NCI-H1417 (cell line): ENCODE measurements around the gene LRBA.

ENCODE experiments used
- DNase-seq, 3 experiments: peaks; one replicate each; lab custom pipeline; 2025; lab: John Stamatoyannopoulos, UW

Gene LRBA

DNA sequence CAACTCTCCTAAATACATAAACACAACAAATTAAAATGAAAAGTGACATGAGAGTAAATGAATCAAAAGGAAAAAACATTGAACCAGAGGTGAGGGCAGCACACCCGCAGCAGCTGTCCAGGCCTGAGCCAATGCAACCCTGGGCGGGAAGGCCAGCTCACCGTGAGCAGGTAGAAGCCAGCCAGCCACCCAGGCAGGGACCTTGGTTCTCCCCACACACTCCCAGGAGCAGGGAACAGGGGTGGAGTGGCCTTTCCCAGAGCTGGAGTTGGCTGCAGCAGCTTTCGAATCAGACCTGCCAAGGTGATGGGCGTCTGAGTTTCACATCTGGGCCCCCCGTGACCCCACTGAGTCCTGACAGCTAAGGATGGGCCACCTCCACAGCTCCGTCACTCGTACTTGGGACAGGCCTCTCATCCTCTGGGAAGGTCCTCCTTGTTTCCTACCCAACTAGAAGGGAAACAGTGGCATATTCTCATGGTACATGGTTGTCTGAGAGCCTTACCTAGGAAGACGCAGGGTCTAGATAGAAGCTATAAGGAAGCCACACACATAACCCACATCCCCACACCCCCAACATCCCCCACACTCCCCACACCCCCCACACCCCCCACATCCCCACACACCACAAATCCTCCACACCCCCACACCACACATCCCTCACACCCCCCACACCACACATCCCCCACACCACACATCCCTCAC lies 764.6 kb downstream of the LRBA start:
- no peak for DNase-seq

- DNase-seq: peak in 1 of 3 experiments; percentile 1
These were observed 766.9 kb downstream of the LRBA start for GRCh38 chr4:150248181-150248580.

- no peak for DNase-seq
These were observed 767.9 kb downstream of the LRBA start for GRCh38 chr4:150247184-150247583.

DNA sequence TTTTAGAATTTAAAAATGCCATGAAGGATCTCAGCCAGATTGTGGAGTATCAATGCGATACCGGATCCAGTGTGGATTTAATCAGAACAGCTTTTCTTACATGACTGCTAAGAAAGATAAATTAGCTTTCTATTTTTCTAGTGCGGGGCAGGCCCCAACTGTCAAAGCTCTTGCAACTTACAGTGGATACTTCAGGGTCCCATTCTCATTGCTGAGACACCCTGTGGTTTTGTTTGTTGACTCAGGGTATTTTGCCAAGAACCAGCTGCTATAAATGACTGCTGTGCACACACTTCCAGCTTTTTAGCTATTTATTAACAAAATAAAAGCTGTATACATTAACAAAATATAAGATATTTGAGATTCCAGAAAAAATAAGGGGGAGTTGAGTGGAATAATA lies 770.5 kb downstream of the LRBA start:
- peak; percentile 60 to 91 (median 69) for DNase-seq

GRCh38 chr4:150243932-150244331 lies 771.2 kb downstream of the LRBA start:
- peak in 1 of 3 experiments; percentile 44 for DNase-seq

DNA sequence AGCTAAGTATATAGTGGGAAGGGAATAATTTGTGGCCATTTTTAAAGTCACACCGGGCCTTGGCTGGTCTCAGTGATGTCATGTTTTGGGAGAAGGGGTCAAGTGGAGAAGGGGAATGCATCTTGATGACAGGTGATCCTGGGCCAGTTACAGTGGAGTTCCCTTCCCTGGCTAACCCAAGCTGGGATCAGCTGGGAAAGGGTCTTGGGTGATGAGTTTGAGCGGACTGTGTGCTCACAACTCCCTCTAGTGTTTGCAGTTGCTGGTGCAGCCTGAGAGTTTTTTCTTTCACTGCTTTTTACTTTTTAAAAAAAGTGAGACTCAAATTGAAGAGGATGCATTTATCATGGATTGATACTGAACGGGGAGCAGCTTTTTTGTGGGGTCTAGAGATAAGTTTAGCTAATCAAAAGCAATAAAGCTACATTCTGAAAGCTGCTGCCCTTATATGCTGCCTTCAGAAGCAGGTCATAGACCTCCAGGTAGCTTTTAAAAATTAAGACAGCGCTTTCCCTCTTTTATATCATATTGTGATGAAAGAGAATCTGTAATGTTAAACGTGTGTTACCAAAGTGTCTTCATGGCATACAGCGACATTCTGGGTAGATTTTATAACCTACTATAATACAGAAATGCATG lies 772.1 kb downstream of the LRBA start:
- peak; percentile 14 to 63 (median 18) for DNase-seq

GRCh38 chr4:150240011-150240410 lies 775.1 kb downstream of the LRBA start:
- DNase-seq: no peak

DNA sequence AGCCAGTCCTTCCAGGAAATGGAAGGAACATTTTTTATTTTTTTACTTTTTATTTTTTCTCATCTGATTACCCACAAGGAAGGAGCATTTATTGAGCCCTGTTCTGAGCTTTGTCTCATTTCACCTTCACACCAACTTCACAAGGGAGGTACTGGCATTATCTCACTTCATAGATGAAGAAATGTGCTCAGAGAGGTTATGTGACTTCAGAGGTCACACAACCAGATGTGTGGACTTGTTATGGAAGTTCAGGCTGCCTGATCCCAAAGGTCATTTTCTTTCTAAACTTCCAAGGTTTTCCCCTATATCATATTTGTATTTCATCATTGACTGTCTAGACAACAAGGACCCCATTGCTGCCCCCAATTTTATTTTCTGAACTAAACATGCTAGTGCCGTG lies 776.5 kb downstream of the LRBA start:
- no peak for DNase-seq

- no peak for DNase-seq
These were observed 777.8 kb downstream of the LRBA start for GRCh38 chr4:150237110-150237872.

- DNase-seq: no peak
These were observed 778.5 kb downstream of the LRBA start for GRCh38 chr4:150236626-150237025.

DNA sequence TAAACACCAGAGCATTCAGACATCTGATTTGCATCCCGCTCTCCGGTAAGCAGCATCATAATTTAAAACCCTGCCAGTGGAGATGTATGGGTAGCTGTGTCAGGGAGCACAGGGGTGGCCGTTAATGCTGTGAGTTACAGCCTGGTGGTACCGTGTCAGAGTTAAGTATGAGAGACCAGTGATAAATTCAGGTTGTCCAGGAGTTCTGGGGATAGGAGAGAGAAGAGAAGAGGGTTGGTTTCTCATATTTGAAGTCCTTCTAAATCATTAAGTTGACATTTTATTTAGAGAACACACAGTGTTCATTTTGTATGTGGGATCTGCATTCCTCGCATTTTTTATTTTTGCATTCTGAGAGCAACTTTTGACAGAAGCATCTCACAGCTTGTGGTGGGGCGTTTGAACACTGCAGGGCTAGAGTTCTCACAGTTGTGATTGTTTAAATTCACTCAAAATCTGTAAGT lies 779.2 kb downstream of the LRBA start:
- no peak for DNase-seq

GRCh38 chr4:150235317-150235716 lies 779.8 kb downstream of the LRBA start:
- no peak for DNase-seq

DNA sequence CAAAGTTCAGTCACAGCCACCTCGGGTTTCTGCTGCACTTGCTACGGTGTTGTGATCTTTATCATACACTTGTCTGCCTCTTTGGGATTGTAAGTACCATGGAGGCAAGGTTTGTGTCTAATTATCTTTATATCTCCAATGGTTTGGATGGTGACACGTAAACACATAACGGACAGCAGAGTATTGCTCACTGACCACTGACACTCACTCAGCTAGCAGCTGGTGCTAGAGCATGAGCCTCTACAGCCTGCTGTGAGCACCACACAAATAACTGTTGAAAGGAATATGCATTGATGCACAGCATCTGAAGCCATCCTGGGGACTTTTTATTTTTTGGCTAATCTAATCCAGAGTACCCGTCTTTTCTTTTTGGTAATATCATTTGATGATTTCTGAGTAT lies 780.8 kb downstream of the LRBA start:
- DNase-seq: no peak

- DNase-seq: peak in 1 of 3 experiments; percentile 30
These were observed 783.1 kb downstream of the LRBA start for GRCh38 chr4:150232029-150232428.

DNA sequence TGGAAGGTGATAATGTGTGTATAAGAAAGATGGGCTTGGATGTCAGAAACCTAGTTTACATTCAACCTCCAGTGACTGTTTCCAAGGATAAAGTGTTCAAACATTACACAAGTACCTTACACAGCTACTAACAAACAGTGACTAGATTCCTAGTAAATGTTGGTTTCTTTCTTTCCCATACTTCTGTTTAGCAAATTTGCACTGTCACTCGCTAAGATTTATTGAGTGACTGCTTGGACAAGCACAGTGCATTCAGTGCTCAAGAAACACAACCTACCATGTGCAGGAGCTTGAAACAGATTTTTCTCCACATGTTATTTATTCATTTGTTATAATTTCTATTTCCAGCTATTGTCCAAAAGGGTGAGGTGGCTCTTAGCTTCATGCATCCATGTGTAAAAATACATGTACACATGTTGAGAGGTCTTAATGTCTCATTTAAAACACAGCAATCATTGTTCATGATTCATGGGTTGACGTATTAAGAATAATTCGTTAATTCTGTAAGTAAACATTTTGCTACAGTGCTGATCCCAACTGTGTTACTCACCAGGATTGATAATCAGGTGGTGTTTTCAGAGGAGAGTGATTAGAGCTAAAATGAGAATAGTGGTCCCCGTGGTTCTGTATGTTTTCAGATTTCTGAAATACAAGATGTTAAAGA lies 783.8 kb downstream of the LRBA start:
- DNase-seq: peak in 1 of 3 experiments; percentile 21

DNA sequence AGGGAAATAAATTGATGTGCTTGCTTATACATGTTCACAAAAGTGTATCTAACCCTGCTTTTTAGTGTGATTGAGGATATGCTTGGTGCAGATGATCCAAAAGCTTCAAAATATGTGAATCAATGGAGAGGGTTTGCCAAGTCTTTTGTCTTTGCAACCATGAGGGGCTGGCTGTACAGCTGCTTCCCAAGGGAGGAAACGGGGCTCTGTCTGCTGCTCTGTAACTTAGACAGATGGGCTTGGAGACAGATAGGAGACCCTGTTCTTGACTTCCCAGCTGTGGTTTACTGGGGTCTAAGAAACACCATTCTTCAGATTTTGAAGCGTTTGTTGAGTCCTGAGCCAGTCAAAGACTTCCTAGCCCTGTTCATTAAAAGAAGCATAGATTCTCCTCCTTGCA lies 784.5 kb downstream of the LRBA start:
- no peak for DNase-seq

- no peak for DNase-seq
These were observed 785.6 kb downstream of the LRBA start for GRCh38 chr4:150229520-150229919.

- no peak for DNase-seq
These were observed 790.0 kb downstream of the LRBA start for GRCh38 chr4:150224896-150225591.

DNA sequence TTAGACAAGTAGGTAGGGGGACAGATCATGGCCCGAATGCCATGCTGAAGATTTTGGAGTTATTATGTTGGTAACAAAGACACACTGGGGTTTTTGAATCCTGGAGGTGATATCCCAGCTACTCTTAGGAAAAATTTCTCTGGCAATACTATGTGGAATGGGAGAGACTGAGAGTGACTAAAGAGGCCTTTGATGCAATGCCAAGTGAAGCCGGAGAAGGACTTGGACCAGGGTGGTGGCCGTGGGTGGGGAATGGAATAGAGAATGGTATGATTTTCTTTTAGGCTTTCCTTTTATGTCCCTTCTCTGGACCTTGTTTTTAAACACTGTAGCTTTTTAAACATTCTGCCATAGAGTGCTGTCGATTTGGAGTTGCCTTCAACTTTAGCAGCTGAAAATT lies 795.2 kb downstream of the LRBA start:
- DNase-seq: no peak

- DNase-seq: peak in 1 of 3 experiments; percentile 28
These were observed 796.6 kb downstream of the LRBA start for GRCh38 chr4:150218447-150218846.

GRCh38 chr4:150217808-150218207 lies 797.3 kb downstream of the LRBA start:
- DNase-seq: peak in 2 of 3 experiments; percentile 71 to 92

DNA sequence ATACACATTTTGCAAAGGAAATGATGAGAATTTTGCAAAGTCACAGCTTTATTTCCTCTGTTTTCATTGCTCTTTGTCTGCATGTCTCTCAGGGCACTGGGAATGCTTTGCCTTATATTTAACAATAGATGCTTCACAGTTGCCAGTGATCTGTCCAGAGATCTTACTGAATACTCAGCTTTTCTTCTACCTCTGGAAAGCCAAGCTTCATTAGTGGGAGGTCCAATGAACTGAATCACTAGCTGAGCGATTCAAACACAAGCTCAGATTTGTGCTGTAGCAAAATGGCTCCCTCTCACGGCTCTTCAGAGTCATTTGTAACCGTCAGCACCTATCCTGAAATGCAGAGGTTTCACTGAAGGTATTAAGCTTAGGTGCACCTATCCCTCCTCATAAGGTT lies 797.9 kb downstream of the LRBA start:
- peak; percentile 13 to 88 (median 61) for DNase-seq
